ENCODE data around the gene SLC25A39. TPM values are rescaled to one million over a fixed set of nuclear protein-coding genes. Genes with fewer than 3 reads are reported as not detected.

SLC25A39 gene
- total RNA-seq, 1 donor from 2014 or later: 137 TPM

DNA sequence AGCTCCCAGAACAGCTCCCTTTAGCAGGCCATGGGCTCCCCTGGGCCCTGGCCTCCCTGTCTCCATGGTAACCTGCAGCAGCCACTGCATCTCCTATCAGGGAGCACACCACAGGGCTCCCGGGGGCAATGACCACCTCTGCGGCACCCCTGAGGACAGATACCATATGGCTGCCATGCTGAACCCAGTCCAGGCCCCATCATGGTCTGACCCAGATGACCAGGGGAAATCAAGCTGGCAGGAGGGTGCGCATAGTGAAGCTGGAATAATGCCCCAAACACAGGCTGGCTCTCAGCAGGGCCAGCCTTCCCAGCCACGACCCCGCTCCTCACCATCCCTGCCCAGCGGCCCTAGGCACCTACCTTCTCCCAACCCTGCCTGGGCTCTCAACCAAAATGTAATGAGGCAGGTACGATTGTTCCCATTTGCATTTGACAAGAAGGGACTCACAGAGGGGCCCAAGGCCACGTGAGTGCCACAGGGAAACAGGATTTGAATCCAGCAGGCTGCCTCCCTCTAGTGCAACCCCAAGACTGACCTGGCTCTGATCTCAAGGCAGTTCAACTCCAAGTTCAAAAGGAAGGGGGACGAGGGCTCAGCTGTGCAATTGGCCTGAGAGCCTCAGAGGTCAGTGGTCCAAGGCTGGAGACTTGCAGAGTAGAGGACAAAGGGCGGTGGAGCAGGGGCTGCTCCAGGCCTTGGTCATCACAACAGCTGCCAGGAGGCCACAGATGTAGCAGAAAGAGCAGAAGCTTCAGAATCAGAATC, 13.8 kb downstream of the SLC25A39 start:
- Mint-ChIP-seq H3K4me3 (no peak overlapping the region), H3K36me3 (no peaks in the 10 kb centered on the region), H3K4me1 (ENCODE audit: unreplicated experiment) (peaks cover 4% of the 10 kb centered on the region), H3K9me3 (no peaks in the 10 kb centered on the region), H3K27ac (no peak overlapping the region), H3K27me3 (peaks cover 65% of the 10 kb centered on the region)
- no peak for TF ChIP-seq CTCF (conservative IDR thresholded peaks at IDR 0.05)
- no peak for DNase-seq (ENCODE audit: extremely low spot score, unreplicated experiment)

- peak overlapping the region; percentile 68 for H3K4me3 Mint-ChIP-seq
- DNase-seq (ENCODE audit: extremely low spot score, unreplicated experiment): no peak
- H3K4me1 Mint-ChIP-seq (ENCODE audit: unreplicated experiment): no peaks in the 10 kb centered on the region
- no peaks in the 10 kb centered on the region for H3K9me3 Mint-ChIP-seq
- TF ChIP-seq CTCF (conservative IDR thresholded peaks at IDR 0.05): no peak
- H3K27ac Mint-ChIP-seq: no peak overlapping the region
- H3K36me3 Mint-ChIP-seq: no peaks in the 10 kb centered on the region
- peaks cover 60% of the 10 kb centered on the region for H3K27me3 Mint-ChIP-seq
Observed at GRCh38 chr17:44310188-44310587, 14.4 kb downstream of the SLC25A39 start.

DNA sequence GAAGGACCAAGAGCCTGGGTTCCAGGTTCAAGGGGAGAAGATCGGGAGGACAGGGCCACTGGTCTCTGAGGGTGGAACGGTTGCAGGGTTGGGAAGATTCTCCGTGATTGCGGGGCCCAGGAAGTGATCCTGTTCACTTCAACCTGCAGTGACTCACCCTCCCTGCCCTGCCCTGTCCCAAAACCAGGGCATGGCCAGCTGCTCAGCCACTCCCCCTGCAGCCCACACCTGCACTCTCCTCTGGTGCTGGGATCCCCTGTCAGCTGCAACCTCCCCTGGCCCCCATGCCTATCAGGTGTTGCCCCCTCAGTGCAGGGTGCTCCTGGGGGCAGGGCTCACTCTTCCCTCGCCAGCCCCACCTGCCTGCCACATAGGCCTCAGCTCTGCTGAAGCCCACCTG, 15.2 kb downstream of the SLC25A39 start:
- Mint-ChIP-seq H3K9me3 (no peaks in the 10 kb centered on the region), H3K36me3 (no peaks in the 10 kb centered on the region), H3K27me3 (peaks cover 62% of the 10 kb centered on the region), H3K27ac (no peak overlapping the region), H3K4me1 (ENCODE audit: unreplicated experiment) (no peaks in the 10 kb centered on the region), H3K4me3 (peak overlapping the region; percentile 68)
- no peak for TF ChIP-seq CTCF (conservative IDR thresholded peaks at IDR 0.05)
- DNase-seq (ENCODE audit: extremely low spot score, unreplicated experiment): no peak

DNA sequence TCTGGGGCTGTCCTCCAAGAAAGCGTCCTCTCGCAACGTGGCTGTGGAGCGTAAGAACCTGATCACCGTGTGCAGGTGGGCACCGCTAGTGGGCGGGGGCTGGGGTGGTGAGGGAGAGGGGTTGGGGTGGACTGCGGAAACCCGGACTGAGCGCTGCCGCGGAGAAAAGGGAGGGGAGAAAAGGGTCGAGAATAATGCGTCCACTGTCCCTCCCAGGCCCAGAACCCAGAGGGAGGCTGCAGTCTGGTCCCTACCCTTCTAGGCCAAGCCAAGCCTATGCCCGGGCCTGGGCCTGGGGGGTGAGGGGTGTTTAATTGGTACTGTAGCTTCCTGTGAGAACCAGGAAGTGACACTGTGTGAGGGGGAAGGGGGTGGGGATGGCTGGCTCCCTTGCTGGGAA, 15.8 kb downstream of the SLC25A39 start:
- TF ChIP-seq CTCF (conservative IDR thresholded peaks at IDR 0.05): no peak
- Mint-ChIP-seq H3K9me3 (no peaks in the 10 kb centered on the region), H3K4me3 (peak overlapping the region; percentile 51), H3K27ac (no peak overlapping the region), H3K36me3 (no peaks in the 10 kb centered on the region), H3K27me3 (peaks cover 59% of the 10 kb centered on the region), H3K4me1 (ENCODE audit: unreplicated experiment) (no peaks in the 10 kb centered on the region)
- no peak for DNase-seq (ENCODE audit: extremely low spot score, unreplicated experiment)

- H3K9me3 Mint-ChIP-seq: no peaks in the 10 kb centered on the region
- H3K4me1 Mint-ChIP-seq (ENCODE audit: unreplicated experiment): no peaks in the 10 kb centered on the region
- peak; percentile 11 for TF ChIP-seq CTCF (conservative IDR thresholded peaks at IDR 0.05)
- peak within 1 kb of the TSS; percentile 18 for H3K27ac Mint-ChIP-seq
- peak; percentile 96 for DNase-seq (ENCODE audit: extremely low spot score, unreplicated experiment)
- peaks cover 56% of the 10 kb centered on the region for H3K27me3 Mint-ChIP-seq
- H3K36me3 Mint-ChIP-seq: no peaks in the 10 kb centered on the region
- H3K4me3 Mint-ChIP-seq: peak within 1 kb of the TSS; percentile 82
Observed at GRCh38 chr17:44308320-44308818, 16.3 kb downstream of the SLC25A39 start, which contains the start of gene RUNDC3A. RUNDC3A (plus strand) TSS chr17:44308601; CDS start chr17:44308833, 232 bp downstream.

Data from type B pancreatic cell (in vitro differentiated cells).